ENCODE results near the gene RASAL2. TPM values are rescaled to one million over a fixed set of nuclear protein-coding genes. Genes with fewer than 3 reads are reported as not detected.

The RASAL2 gene
- total RNA-seq (2022), result 29.7 and 32.4 TPM in 2 replicates
- percentile 88 among the genes with signal in this experiment for Bru-seq, nascent RNA
- percentile 74 among the genes with signal in this experiment for BruChase-seq, experiment 1, labeled RNA remaining after a 6-hour chase
- BruChase-seq, experiment 2, labeled RNA remaining after a 2-hour chase, result percentile 80 among the genes with signal in this experiment
- long read RNA-seq, partial matches to known transcripts, result 1 of 6 reads
- long read RNA-seq, other reads (novel, unspliced or antisense), result 5 of 6 reads

GRCh38 chr1:178093951-178094738 is at the start of gene RASAL2:
RASAL2 (plus strand) TSS chr1:178094104; CDS start chr1:178094493, 389 bp downstream.
- intact Hi-C loops (cut with micrococcal nuclease; ENCODE audit: unreplicated experiment), result loop anchor here (2.0 kb wide), 6 partner anchors 33 to 189 kb away; no protein-coding TSS in a partner anchor
- BruUV-seq (replicated peaks), result no TSS peak
- CTCF ChIA-PET, result interaction anchor here (0.6 to 4.2 kb wide), 12 partner anchors 8 to 206 kb away, joined by 3 to 23 read pairs (median 4); no protein-coding TSS in a partner anchor

GRCh38 chr1:178046591-178047270 is 47.2 kb upstream of the RASAL2 start:
- Mint-ChIP-seq H3K27ac (ENCODE audit: unreplicated experiment) (no peak overlapping the region), H3K4me1 (ENCODE audit: low read depth, unreplicated experiment) (peaks cover under 1% of the 10 kb centered on the region), H3K36me3 (ENCODE audit: insufficient read depth, unreplicated experiment) (no peaks in the 10 kb centered on the region), H3K4me3 (ENCODE audit: low read depth, unreplicated experiment) (no peak overlapping the region), H3K27me3 (ENCODE audit: unreplicated experiment) (no peaks in the 10 kb centered on the region), H3K9me3 (ENCODE audit: low read depth, unreplicated experiment) (no peaks in the 10 kb centered on the region)
- intact Hi-C loops (cut with micrococcal nuclease; ENCODE audit: unreplicated experiment), result no loop called here
- BruUV-seq (replicated peaks), result no TSS peak
- no peak for DNase-seq
- CTCF ChIA-PET, result interaction anchor here (0.7 to 2.2 kb wide), 2 partner anchors 9 to 15 kb away, joined by 4 to 5 read pairs; no protein-coding TSS in a partner anchor
- TF ChIP-seq CTCF (IDR thresholded peaks at IDR 0.05; ENCODE audit: unreplicated experiment), result no peak

More at GRCh38 chr1:178093951-178094738, at the start of gene RASAL2:
- H3K4me3 Mint-ChIP-seq (ENCODE audit: low read depth, unreplicated experiment), result peak within 1 kb of the TSS; percentile 95
- no peaks in the 10 kb centered on the region for H3K27me3 Mint-ChIP-seq (ENCODE audit: unreplicated experiment)
- peaks cover 29% of the 10 kb centered on the region for H3K36me3 Mint-ChIP-seq (ENCODE audit: insufficient read depth, unreplicated experiment)
- peak within 1 kb of the TSS; percentile 82 for H3K27ac Mint-ChIP-seq (ENCODE audit: unreplicated experiment)
- H3K4me1 Mint-ChIP-seq (ENCODE audit: low read depth, unreplicated experiment), result peaks cover 24% of the 10 kb centered on the region
- peak; percentile 85 for DNase-seq
- TF ChIP-seq CTCF (IDR thresholded peaks at IDR 0.05; ENCODE audit: unreplicated experiment), result no peak
- H3K9me3 Mint-ChIP-seq (ENCODE audit: low read depth, unreplicated experiment), result no peaks in the 10 kb centered on the region

- CTCF ChIA-PET, result interaction anchor here (0.7 to 2.2 kb wide), 3 partner anchors 10 to 16 kb away, joined by 3 to 5 read pairs (median 4); no protein-coding TSS in a partner anchor
- Mint-ChIP-seq H3K36me3 (ENCODE audit: insufficient read depth, unreplicated experiment) (no peaks in the 10 kb centered on the region), H3K27me3 (ENCODE audit: unreplicated experiment) (no peaks in the 10 kb centered on the region), H3K27ac (ENCODE audit: unreplicated experiment) (no peak overlapping the region), H3K4me1 (ENCODE audit: low read depth, unreplicated experiment) (peaks cover 8% of the 10 kb centered on the region), H3K4me3 (ENCODE audit: low read depth, unreplicated experiment) (no peak overlapping the region), H3K9me3 (ENCODE audit: low read depth, unreplicated experiment) (no peaks in the 10 kb centered on the region)
- no TSS peak for BruUV-seq (replicated peaks)
- TF ChIP-seq CTCF (IDR thresholded peaks at IDR 0.05; ENCODE audit: unreplicated experiment), result no peak
- intact Hi-C loops (cut with micrococcal nuclease; ENCODE audit: unreplicated experiment), result no loop called here
- no peak for DNase-seq
Measured at GRCh38 chr1:178047403-178048093, 46.4 kb upstream of the RASAL2 start.

- H3K4me3 Mint-ChIP-seq (ENCODE audit: low read depth, unreplicated experiment), result no peak overlapping the region
- intact Hi-C loops (cut with micrococcal nuclease; ENCODE audit: unreplicated experiment), result no loop called here
- DNase-seq, result no peak
- H3K36me3 Mint-ChIP-seq (ENCODE audit: insufficient read depth, unreplicated experiment), result no peaks in the 10 kb centered on the region
- H3K27ac Mint-ChIP-seq (ENCODE audit: unreplicated experiment), result no peak overlapping the region
- CTCF ChIA-PET, result interaction anchor here (1.1 to 2.2 kb wide), 3 partner anchors 9 to 17 kb away, joined by 3 to 5 read pairs (median 3); no protein-coding TSS in a partner anchor
- no peaks in the 10 kb centered on the region for H3K9me3 Mint-ChIP-seq (ENCODE audit: low read depth, unreplicated experiment)
- BruUV-seq (replicated peaks), result no TSS peak
- TF ChIP-seq CTCF (IDR thresholded peaks at IDR 0.05; ENCODE audit: unreplicated experiment), result no peak
- H3K4me1 Mint-ChIP-seq (ENCODE audit: low read depth, unreplicated experiment), result peaks cover 17% of the 10 kb centered on the region
- no peaks in the 10 kb centered on the region for H3K27me3 Mint-ChIP-seq (ENCODE audit: unreplicated experiment)
Measured at GRCh38 chr1:178048426-178048825, 45.5 kb upstream of the RASAL2 start.
